Measurements from ENCODE around the gene GP5. TPM values are rescaled to one million over a fixed set of nuclear protein-coding genes. Genes with fewer than 3 reads are reported as not detected.

GP5 gene
- polyA plus RNA-seq, 1 of the 3 experiments (the other 2 are of a cell fraction): 0.13 TPM

- H3K79me2 ChIP-seq (ENCODE audit: insufficient read depth): no peaks in the 10 kb centered on the region
- no peak for DNase-seq
Observed at GRCh38 chr3:194351952-194352536, 47.0 kb downstream of the GP5 start.

GRCh38 chr3:194351080-194351672 lies 47.9 kb downstream of the GP5 start, which contains the start of gene CPN2:
Gene CPN2, minus strand, starts transcription at chr3:194351328. Its CDS starts 8,626 bp downstream, at chr3:194342702.
- Histone ChIP-seq H3K9ac (no peak within 1 kb of the TSS), H3K27ac (ENCODE audit: low read depth in 2 of 2, low read length in 1 of 2) (no peak within 1 kb of the TSS), H3K9me2 (no peaks in the 10 kb centered on the region), H3F3A (replicated peaks; ENCODE audit: insufficient read depth) (peaks cover 6% of the 10 kb centered on the region), H3K4me3 (ENCODE audit: low read depth in 2 of 2, low read length in 1 of 2) (no peak within 1 kb of the TSS), H3K4me2 (no peak within 1 kb of the TSS), H3K36me3 (replicated peaks in 1 of 2; ENCODE audit: control insufficient read depth in 1 of 2, insufficient read depth in 2 of 2, low read length in 1 of 2) (no peaks in the 10 kb centered on the region), H3K9me3 (no peaks in the 10 kb centered on the region), H4K20me1 (ENCODE audit: insufficient read depth) (no peaks in the 10 kb centered on the region), H3K4me1 (ENCODE audit: control insufficient read depth in 1 of 2, insufficient read depth in 2 of 2, low read depth in 1 of 2, low read length in 1 of 2) (peaks cover 4 to 5% of the 10 kb centered on the region in 2 experiments; a peak in 2 of 4 replicates), H2AFZ (ENCODE audit: low read depth) (no peak within 1 kb of the TSS), H3K79me2 (ENCODE audit: insufficient read depth) (no peaks in the 10 kb centered on the region), H3K27me3 (ENCODE audit: insufficient read depth) (no peaks in the 10 kb centered on the region)
- WGBS (ENCODE audit: low lambda C conversion rate): 95% methylated on average over 18 of the region's 24 CpGs
- ChIA-PET POLR2A (no interaction called here), CTCF (interaction anchor here (1.2 to 3.5 kb wide), 6 partner anchors 9 to 56 kb away, joined by 3 to 14 read pairs (median 6); no protein-coding TSS in a partner anchor)
- TF ChIP-seq TAF1 (IDR thresholded peaks at IDR 0.05; ENCODE audit: borderline replicate concordance, low read depth, low read length) (no peak), MAX (IDR thresholded peaks at IDR 0.05; ENCODE audit: low read depth) (no peak)
- no peak for DNase-seq

More at GRCh38 chr3:194351952-194352536, 47.0 kb downstream of the GP5 start:
- Histone ChIP-seq H3K9me3 (no peaks in the 10 kb centered on the region), H2AFZ (ENCODE audit: low read depth) (no peak overlapping the region), H3K4me3 (ENCODE audit: low read depth in 2 of 2, low read length in 1 of 2) (no peak overlapping the region), H4K20me1 (ENCODE audit: insufficient read depth) (no peaks in the 10 kb centered on the region), H3K27me3 (ENCODE audit: insufficient read depth) (no peaks in the 10 kb centered on the region), H3K9me2 (no peaks in the 10 kb centered on the region), H3F3A (replicated peaks; ENCODE audit: insufficient read depth) (peaks cover 6% of the 10 kb centered on the region), H3K36me3 (replicated peaks in 1 of 2; ENCODE audit: control insufficient read depth in 1 of 2, insufficient read depth in 2 of 2, low read length in 1 of 2) (no peaks in the 10 kb centered on the region), H3K27ac (ENCODE audit: low read depth in 2 of 2, low read length in 1 of 2) (no peak overlapping the region), H3K4me2 (no peak overlapping the region), H3K4me1 (ENCODE audit: control insufficient read depth in 1 of 2, insufficient read depth in 2 of 2, low read depth in 1 of 2, low read length in 1 of 2) (peaks cover 4 to 5% of the 10 kb centered on the region in 2 experiments; a peak in 2 of 4 replicates), H3K9ac (no peak overlapping the region)
- no peak for TF ChIP-seq GABPA (IDR thresholded peaks at IDR 0.05; ENCODE audit: low read depth)
- no peak for TF ChIP-seq PBX3 (IDR thresholded peaks at IDR 0.05)
- TF ChIP-seq EZH2phosphoT487 (IDR thresholded peaks at IDR 0.05; ENCODE audit: borderline replicate concordance, low read depth): no peak
- no peak for TF ChIP-seq MAX (IDR thresholded peaks at IDR 0.05; ENCODE audit: low read depth)
- no peak for TF ChIP-seq FOSL2 (IDR thresholded peaks at IDR 0.05; ENCODE audit: borderline replicate concordance, low read depth)
- TF ChIP-seq MEF2A (IDR thresholded peaks at IDR 0.05; ENCODE audit: borderline replicate concordance, low read depth): no peak
- TF ChIP-seq RXRA (IDR thresholded peaks at IDR 0.05; ENCODE audit: borderline replicate concordance, low read depth): no peak
- no peak for TF ChIP-seq CHD2 (IDR thresholded peaks at IDR 0.05; ENCODE audit: low read length, partially characterized antibody)
- no peak for TF ChIP-seq RAD21 (IDR thresholded peaks at IDR 0.05; ENCODE audit: low read length)
- no peak for TF ChIP-seq EP300 (IDR thresholded peaks at IDR 0.05; ENCODE audit: borderline replicate concordance in 1 of 2, low read depth in 1 of 2, low read length in 1 of 2)
- ChIA-PET POLR2A (no interaction called here), CTCF (interaction anchor here (1.9 to 3.5 kb wide), 2 partner anchors 18 to 36 kb away, joined by 4 to 14 read pairs; no protein-coding TSS in a partner anchor)
- 95% methylated on average over 14 of the region's 14 CpGs for WGBS (ENCODE audit: low lambda C conversion rate)
